OCI-LY7 (cell line): ENCODE measurements around the gene ECEL1.

Experiments
- CTCF ChIP-seq: fragments of 200-600 bp; sonication (generic); conservative IDR thresholded peaks from 2 replicates; pipeline ENCODE4 v1.5.1; 2014; ENCODE audit warnings: mild to moderate bottlenecking, antibody characterized with exemption, low read length, moderate library complexity, mixed read lengths
- EZH2phosphoT487 ChIP-seq: fragments of 200-600 bp; sonication (generic); IDR thresholded peaks from 2 replicates; pipeline ENCODE4 v1.6.1; 2018; ENCODE audit warnings: low read depth, borderline replicate concordance, mild to moderate bottlenecking, mixed run types, antibody characterized with exemption, low read length, moderate library complexity, mixed read lengths

- no peak for TF ChIP-seq CTCF
- TF ChIP-seq EZH2phosphoT487, result no peak
These were observed 23.1 kb downstream of the ECEL1 start for GRCh38 chr2:232464544-232464885.
